HS-5 (cell line): ENCODE measurements around the gene KCNG2.
"Not testable (repeated sequence)": the region's sequence is repeated elsewhere in the genome, so short reads cannot be mapped to it uniquely, and the experiment has no call there.

Experiments
- DNase-seq: peaks from one replicate; pipeline ENCODE4 v3.0.0-alpha.2; 2012; ENCODE audit warnings: low read depth

The KCNG2 gene

GRCh38 chr18:79872527-79873444 is 75.0 kb downstream of the KCNG2 start:
- no peak for DNase-seq

GRCh38 chr18:79873449-79874110 is 75.8 kb downstream of the KCNG2 start:
- DNase-seq: no peak

- no peak for DNase-seq
Measured at GRCh38 chr18:79874553-79875530, 77.1 kb downstream of the KCNG2 start.

- no peak for DNase-seq
Measured at GRCh38 chr18:79875531-79875919, 77.8 kb downstream of the KCNG2 start.

- DNase-seq: no peak
Measured at GRCh38 chr18:79875931-79876461, 78.3 kb downstream of the KCNG2 start.

- DNase-seq: no peak
Measured at GRCh38 chr18:79876497-79876896, 78.8 kb downstream of the KCNG2 start.

- no peak for DNase-seq
Measured at GRCh38 chr18:79877163-79878091, 79.7 kb downstream of the KCNG2 start.

GRCh38 chr18:79878246-79878645 is 80.5 kb downstream of the KCNG2 start:
- DNase-seq: not testable (repeated sequence)

- DNase-seq: no peak
Measured at GRCh38 chr18:79878741-79879378, 81.1 kb downstream of the KCNG2 start.

- DNase-seq: no peak
Measured at GRCh38 chr18:79879566-79879965, 81.8 kb downstream of the KCNG2 start.

- no peak for DNase-seq
Measured at GRCh38 chr18:79881695-79882094, 84.0 kb downstream of the KCNG2 start.

GRCh38 chr18:79882522-79883241 is 84.9 kb downstream of the KCNG2 start:
- DNase-seq: no peak

- no peak for DNase-seq
Measured at GRCh38 chr18:79883461-79884293, 85.9 kb downstream of the KCNG2 start.

GRCh38 chr18:79884294-79884962 is 86.7 kb downstream of the KCNG2 start:
- no peak for DNase-seq

GRCh38 chr18:79884963-79885728 is 87.4 kb downstream of the KCNG2 start:
- DNase-seq: no peak

GRCh38 chr18:79887181-79888000 is 89.7 kb downstream of the KCNG2 start:
- no peak for DNase-seq
